Caki2 (cell line): ENCODE data around the gene HLF. TPM values are rescaled to one million over a fixed set of nuclear protein-coding genes. Genes with fewer than 3 reads are reported as not detected.

Source experiments
- DNase-seq: peaks from one replicate; pipeline ENCODE4 v3.0.0-alpha.2; 2015; ENCODE audit warnings: low read depth
- in situ Hi-C: cut with HindIII; loops from 2 replicates; pipeline ENCODE4 v1.10.0; 2016; ENCODE audit warnings: low sequenced_read_pairs, low pct_unique_long_range_greater_than_20kb, mixed read lengths
- total RNA-seq: library from RNA; depleted of rRNA; stranded (reverse); fragments of >200 nt; shearing (Covaris generic); gene quantifications from 2 replicates; pipeline ENCODE4 v1.2.3, GENCODE V29; 2014; ENCODE audit warnings: low replicate concordance

HLF gene
- total RNA-seq, 1 experiment from 2014 or later = 6.0 TPM

GRCh38 chr17:55284944-55285339 lies 20.2 kb downstream of the HLF start:
- in situ Hi-C loops = no loop called here
- DNase-seq = no peak

- DNase-seq = no peak
- in situ Hi-C loops = no loop called here
These were observed 20.9 kb downstream of the HLF start for GRCh38 chr17:55285340-55286301.

- peak; percentile 58 for DNase-seq
- in situ Hi-C loops = no loop called here
These were observed 22.2 kb downstream of the HLF start for GRCh38 chr17:55286681-55287589.

DNA sequence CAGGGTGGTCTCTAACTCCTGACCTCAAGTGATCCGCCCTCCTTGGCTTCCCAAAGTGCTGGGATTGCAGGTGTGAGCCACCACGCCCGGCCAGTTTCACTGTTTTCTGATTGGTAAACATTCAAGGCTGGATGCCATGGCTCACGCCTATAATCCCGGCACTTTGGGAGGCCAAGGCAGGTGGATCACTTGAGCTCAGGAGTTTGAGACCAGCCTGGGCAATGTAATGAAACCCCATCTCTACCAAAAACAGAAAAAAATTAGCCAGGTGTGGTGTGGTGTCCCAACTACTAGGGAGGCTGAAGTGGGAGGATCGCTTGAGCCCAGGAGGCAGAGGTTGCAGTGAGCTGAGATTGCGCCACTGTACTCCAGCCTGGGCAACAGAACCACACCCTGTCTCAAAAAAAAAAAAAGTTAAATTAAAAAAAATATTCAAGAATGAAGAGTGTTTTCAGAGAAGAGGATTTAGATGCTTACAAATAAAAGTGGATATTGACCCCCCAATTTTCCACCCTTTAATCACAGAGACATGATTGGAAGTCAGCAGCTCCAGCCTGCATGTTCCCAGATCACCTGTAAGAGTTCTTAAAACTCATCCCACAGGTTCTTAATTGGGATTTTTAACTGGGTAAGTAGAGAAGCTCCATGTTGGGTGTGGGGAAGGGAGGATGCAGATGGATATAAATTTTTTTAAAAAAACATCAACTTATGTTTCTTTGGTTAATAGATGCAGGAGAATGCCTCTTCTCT lies 23.8 kb downstream of the HLF start:
- DNase-seq = no peak
- in situ Hi-C loops = no loop called here

DNA sequence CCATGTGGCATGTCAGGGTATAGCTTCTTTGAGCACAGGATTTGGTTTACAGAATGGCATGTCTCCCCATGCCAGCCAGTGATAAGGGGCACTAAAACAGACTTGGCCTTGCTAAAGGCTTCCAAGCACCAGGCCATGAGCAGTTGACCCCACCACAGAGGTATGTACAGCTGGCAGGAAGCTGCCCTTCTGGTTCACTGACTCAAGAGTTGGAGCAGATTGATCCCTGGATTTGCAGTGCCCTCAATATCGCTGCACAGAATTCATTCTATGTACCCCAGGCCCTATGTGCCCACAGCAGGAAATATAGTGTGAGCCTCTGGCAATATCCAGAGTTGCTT lies 24.3 kb downstream of the HLF start:
- in situ Hi-C loops = no loop called here
- DNase-seq = no peak

GRCh38 chr17:55289978-55290377 lies 25.2 kb downstream of the HLF start:
- no peak for DNase-seq
- in situ Hi-C loops = no loop called here

GRCh38 chr17:55290492-55291113 lies 25.8 kb downstream of the HLF start:
- DNase-seq = no peak
- in situ Hi-C loops = no loop called here

DNA sequence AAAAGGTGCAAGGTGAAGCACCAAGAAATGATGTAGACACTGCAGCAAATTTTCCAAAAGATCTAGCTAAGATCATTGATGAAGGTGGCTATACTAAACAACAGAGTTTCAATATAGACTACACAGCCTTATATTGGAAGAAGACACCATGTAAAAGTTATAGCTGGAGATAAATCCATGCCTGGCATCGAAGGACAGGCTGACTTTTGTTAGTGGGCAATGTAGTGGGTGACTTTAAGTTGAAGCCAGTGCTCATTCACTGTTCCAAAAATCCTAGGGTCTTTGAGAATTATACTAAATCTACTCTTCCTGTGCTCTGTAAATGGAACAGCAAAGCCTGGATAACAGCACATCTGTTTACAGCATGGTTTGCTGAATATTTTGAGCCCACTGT lies 26.4 kb downstream of the HLF start:
- in situ Hi-C loops = no loop called here
- DNase-seq = no peak

- in situ Hi-C loops = no loop called here
- no peak for DNase-seq
These were observed 27.3 kb downstream of the HLF start for GRCh38 chr17:55292094-55292493.

DNA sequence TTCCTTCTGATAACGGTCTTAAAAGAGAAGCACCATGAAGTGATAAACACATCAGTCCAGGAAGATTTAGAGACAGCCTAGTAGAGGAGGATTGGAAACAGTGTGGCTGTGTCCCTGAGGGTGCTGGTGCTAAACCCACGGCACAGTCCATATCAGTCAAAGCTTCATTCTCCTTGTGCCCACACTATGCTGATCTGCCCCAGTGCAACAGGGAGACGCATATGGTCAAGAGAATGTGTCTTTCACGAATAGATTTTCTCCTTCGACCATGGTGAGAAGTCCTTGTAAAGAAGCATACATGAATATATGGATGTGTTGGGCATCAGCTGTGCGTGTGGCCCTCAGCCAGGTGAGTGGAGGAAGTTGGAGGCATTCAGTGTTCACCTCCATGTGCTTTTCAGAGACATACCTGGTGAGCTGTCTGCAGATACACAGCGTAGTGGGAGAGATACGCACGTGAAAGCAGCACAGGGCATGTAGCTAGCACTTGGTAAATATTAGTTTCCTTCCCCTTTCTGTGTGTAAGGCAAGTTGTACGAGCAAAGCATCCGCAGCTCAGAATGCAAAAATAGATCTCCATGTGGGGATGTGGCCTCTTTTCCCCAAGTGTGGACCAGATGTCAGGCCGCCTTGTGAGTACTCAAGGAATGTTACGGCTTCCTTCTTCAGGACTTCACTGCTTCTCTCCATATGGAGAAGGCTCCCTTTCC lies 29.4 kb downstream of the HLF start:
- in situ Hi-C loops = no loop called here
- no peak for DNase-seq

DNA sequence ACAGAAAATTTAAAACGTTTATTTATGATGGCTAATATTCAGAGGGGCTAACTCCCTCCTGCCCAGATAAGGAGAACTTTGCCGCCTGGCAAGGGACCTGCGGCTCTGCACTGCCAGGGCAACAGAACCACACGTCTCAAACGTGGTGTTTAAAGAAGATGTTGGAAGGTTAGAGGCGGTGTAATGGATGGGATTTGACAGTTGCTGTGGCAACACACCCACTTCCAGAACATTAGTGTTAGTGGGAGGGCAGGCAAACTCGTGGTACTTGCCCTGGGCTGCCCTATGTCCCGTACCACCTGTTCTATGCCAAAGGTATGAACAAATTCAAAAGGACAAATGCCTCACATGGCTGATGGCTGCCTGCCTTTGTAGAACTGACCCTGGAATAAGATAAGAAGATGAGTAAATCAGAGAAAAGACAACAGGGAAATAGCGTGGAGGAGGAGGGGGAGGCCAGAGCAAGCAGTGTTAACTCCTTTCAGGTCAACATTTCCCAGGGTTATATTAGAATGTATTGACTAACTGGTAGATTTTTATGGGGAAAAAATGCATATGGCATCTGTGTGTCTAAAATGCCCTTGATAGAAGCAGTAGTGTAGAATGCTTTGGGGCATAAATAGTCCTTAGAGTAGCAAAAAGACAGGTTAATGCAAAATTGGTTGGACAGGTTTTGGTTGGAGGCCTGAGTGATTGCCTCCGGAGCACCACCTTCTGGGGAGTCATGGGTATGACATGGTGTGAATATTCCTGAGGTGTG lies 30.8 kb downstream of the HLF start:
- peak; percentile 40 for DNase-seq
- in situ Hi-C loops = no loop called here

GRCh38 chr17:55296171-55296695 lies 31.5 kb downstream of the HLF start:
- no peak for DNase-seq
- in situ Hi-C loops = no loop called here

GRCh38 chr17:55296699-55297098 lies 31.9 kb downstream of the HLF start:
- in situ Hi-C loops = no loop called here
- DNase-seq = no peak

GRCh38 chr17:55298111-55298730 lies 33.5 kb downstream of the HLF start:
- in situ Hi-C loops = no loop called here
- DNase-seq = no peak

- in situ Hi-C loops = no loop called here
- no peak for DNase-seq
These were observed 34.5 kb downstream of the HLF start for GRCh38 chr17:55299162-55299838.

DNA sequence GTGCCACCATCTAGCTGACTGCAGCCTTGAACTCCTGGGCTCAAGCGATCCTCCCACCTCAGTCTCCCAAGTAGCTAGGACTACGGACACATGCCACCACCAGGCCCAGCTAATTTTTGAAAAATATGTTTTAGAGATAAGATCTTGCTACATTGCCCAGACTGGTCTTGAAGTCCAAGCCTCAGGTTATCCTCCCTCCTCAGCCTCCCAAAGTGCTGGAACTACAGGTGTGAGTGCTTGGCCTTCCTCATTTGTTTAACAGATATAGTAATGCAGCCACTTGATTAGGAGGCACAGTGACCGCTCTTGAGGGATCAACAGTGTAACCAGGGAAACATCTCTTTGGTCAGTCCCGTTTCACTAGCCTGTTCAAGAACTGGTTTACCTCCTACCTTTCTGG lies 35.1 kb downstream of the HLF start:
- in situ Hi-C loops = no loop called here
- DNase-seq = no peak
